ENCODE results near the gene PARL.
A peak's percentile ranks its signal among the peaks of the same experiment; 100 is the strongest.

The PARL gene

GRCh38 chr3:183857863-183858262, 26.8 kb downstream of the PARL start:
- no peak for DNase-seq (ENCODE audit: extremely low read depth, low read depth)
- no peak for TF ChIP-seq CTCF (IDR thresholded peaks at IDR 0.05; ENCODE audit: low read depth, low read length)

DNA sequence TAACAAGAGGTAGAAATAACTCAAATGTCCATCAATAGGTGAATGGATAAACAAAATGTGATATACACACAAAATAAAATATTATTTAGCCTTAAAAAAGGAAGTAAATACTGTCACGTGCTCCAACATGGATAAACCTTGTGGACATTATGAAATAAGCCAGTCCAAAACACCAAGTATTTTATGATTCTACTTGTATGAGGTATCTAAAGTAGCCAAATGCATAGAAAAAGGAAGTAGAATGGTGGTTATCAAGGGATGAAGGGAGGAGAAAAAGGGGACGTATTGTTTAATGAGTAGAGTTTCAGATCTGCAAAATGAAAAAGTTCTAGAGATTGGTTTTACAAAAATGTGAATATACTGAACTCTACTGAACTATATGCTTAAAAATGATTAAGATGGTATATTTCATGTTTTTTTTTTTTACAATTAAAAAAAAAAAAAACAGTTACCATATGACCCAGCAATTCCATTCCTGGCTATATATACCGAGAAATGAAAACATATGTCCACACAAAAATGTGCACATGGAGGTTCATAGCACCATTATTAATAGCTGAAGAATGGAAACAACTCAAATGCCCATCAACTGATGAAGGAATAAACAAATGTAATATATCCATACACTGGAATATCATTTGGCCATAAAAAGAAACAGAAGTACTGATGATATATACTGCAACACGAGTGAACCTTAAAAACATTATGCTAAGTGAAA, 30.2 kb downstream of the PARL start:
- no peak for DNase-seq (ENCODE audit: extremely low read depth, low read depth)
- no peak for TF ChIP-seq CTCF (IDR thresholded peaks at IDR 0.05; ENCODE audit: low read depth, low read length)

DNA sequence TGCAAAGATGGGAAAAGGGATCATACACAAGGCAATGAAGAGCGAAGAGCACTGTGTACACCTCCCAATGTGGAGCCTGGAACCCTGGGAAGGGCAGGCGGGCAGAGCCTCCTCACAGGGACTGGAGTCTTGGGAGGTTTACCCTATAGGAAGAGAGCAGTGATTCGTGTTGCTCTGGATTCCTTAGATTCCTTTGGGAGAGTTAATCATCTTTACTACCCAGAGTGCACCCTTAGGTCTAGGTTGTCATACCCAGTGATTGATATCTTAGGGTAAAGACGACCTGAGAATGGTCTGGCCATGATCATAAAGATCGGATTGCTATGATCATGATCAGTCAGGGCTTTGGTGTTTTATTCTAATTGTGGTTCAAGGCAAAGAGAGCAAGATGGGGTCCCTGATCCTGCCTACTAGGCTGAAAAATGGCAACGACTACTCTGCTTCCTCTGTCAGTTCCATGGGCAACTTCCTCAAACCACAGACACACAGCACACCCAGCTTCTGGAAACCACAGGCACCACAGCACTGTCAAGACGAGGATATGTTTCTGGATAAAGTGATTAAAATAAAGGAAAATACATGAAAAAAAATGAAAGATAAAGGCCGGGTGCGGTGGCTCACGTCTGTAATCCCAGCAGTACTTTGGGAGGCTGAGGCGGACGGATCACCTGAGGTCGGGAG, 38.9 kb downstream of the PARL start:
- DNase-seq (ENCODE audit: extremely low read depth, low read depth) = no peak
- no peak for TF ChIP-seq CTCF (IDR thresholded peaks at IDR 0.05; ENCODE audit: low read depth, low read length)

DNA sequence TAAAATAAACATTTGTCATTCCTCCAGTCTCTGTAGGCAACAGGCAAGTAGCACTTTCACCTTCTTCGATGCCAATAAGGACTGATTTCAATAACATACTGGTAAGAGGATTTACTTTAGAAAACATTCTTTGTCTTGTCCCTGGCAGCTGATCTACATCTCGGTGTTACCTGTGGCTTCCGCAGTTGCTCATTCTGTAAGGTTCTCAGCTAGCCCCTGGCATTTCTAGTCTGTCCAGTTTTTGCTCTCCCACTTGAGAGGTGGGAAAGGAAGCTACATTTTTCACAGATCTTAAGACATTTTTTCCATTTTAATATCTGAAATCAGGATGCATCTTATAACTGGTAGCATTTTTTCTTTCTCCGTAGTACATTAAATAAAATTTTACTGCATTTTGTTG, 39.6 kb downstream of the PARL start:
- DNase-seq (ENCODE audit: extremely low read depth, low read depth) = no peak
- TF ChIP-seq CTCF (IDR thresholded peaks at IDR 0.05; ENCODE audit: low read depth, low read length) = no peak

DNA sequence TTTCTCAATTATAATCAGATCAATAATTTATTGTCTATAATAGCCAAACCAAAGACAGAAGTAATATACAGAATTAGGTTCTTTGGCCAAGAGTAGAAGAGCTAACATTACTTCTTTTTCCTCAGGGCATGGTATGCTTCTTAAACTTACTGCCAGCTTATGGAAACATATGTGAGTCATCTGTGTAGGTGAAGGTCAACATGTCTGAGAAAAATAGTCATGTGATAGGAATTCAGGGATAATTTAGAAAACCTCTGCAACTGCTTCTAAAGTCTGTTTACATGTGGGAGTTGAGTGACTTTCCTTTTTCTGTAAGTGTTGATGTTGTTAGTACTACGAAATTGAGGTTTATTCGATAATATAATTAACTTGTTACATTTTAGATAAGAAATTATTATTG, 40.1 kb downstream of the PARL start:
- peak; percentile 44 for DNase-seq (ENCODE audit: extremely low read depth, low read depth)
- no peak for TF ChIP-seq CTCF (IDR thresholded peaks at IDR 0.05; ENCODE audit: low read depth, low read length)

GRCh38 chr3:183839751-183840150, 44.9 kb downstream of the PARL start:
- DNase-seq (ENCODE audit: extremely low read depth, low read depth) = no peak
- TF ChIP-seq CTCF (IDR thresholded peaks at IDR 0.05; ENCODE audit: low read depth, low read length) = no peak

DNA sequence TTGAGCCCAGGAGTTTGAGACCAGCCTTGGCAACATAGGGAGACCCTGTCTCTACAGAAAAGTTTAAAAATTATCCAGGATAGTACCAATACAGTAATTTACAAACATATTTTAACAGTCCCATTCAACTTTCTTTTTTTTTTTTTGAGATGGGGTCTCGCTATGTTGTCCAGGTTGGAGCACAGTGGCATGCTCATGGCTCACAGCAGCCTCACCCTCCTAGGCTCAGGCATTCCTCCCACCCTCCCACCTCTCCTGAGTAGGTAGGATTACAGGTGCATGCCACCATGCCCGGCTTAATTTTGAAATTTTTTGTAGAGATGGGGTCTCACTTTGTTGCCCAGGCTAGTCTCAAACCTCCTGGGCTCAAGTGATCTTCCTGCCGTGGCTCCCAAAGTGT, 46.8 kb downstream of the PARL start:
- DNase-seq (ENCODE audit: extremely low read depth, low read depth) = no peak
- no peak for TF ChIP-seq CTCF (IDR thresholded peaks at IDR 0.05; ENCODE audit: low read depth, low read length)
